Mammary epithelial cell (primary cell): Measurements from ENCODE around the gene PIK3C3.

Experiments used
- CTCF ChIP-seq, 2 donors: IDR thresholded peaks in 1 of 2; conservative IDR thresholded peaks in 1 of 2; 2 replicates each; pipeline ENCODE4 v1.5.1; 2011 to 2012; ENCODE audit warnings: inconsistent platforms in 2 of 2, low read length in 2 of 2, mild to moderate bottlenecking in 2 of 2, control low read depth in 1 of 2, low read depth in 1 of 2; ENCODE audit not compliant: insufficient read depth in 1 of 2; ENCODE audit errors: extremely low read depth in 1 of 2
- EZH2 ChIP-seq: IDR thresholded peaks from 2 replicates; pipeline ENCODE4 v1.6.1; 2012; ENCODE audit warnings: low read length, inconsistent platforms, borderline replicate concordance

GRCh38 chr18:42087876-42088275 is 132.8 kb downstream of the PIK3C3 start:
- no peak for TF ChIP-seq EZH2
- no peak for TF ChIP-seq CTCF (conservative IDR thresholded peaks at IDR 0.05 in 1 of 2, IDR thresholded peaks at IDR 0.05 in 1 of 2; ENCODE audit: extremely low read depth in 1 of 2, insufficient read depth in 1 of 2, low read depth in 1 of 2, low read length in 2 of 2)
